HCT116 (cell line): Measurements from ENCODE around the gene XRN2. TPM values are rescaled to one million over a fixed set of nuclear protein-coding genes. Genes with fewer than 3 reads are reported as not detected.

Experiments used
- ATAC-seq: fragments of 200-7000 bp; cut with Tn5 transposase; 2 replicates; pipeline ENCODE4 v1.9.1; 2020; ENCODE audit warnings: mild to moderate bottlenecking, moderate library complexity
- BruUV-seq: library from RNA; stranded (reverse); fragments of 400-500 nt; replicated peaks from 2 replicates; lab custom pipeline; 2021; lab: Mats Ljungman, UMichigan
- CTCF ChIA-PET: fragments of 300-600 bp; sonication (Branson Sonifier 250); formaldehyde crosslinking; loops from one replicate; lab custom pipeline; 2021; ENCODE audit warnings: antibody characterized with exemption; lab: Charles Lee
- POLR2A ChIA-PET: fragments of 300-600, 350-600 bp; sonication (Branson Sonifier 250); formaldehyde crosslinking; loops from one replicate; lab custom pipeline; 2021; ENCODE audit warnings: antibody characterized with exemption; lab: Charles Lee
- RAD21 ChIA-PET, 2 experiments: fragments of 300-600 bp; sonication (Branson Sonifier 250); formaldehyde crosslinking; loops; one replicate each; lab custom pipeline; 2023; ENCODE audit warnings: low total read pairs in 2 of 2; ENCODE audit not compliant: uncharacterized antibody in 2 of 2, unreplicated experiment in 2 of 2, low non-redundant PET in 1 of 2; lab: Charles Lee
- DNase-seq: peaks from one replicate; pipeline ENCODE4 v3.0.0-alpha.2; 2010; ENCODE audit warnings: low read depth, low spot score
- H2AFZ ChIP-seq: fragments of 200-600 bp; shearing (Covaris generic), sonication (generic); 2 replicates; pipeline ENCODE4 v1.6.1; 2017; ENCODE audit warnings: low read depth, mixed run types, mixed read lengths, antibody characterized with exemption, low read length; ENCODE audit not compliant: poor library complexity, severe bottlenecking
- H3K27ac ChIP-seq: 2 replicates; pipeline ENCODE4 v1.5.1; 2012; ENCODE audit warnings: low read depth, low read length
- H3K27me3 ChIP-seq: fragments of 200-600 bp; sonication (generic); 2 replicates; pipeline ENCODE4 v1.6.1; 2016; ENCODE audit warnings: mixed run types, low read length, mixed read lengths; ENCODE audit not compliant: insufficient read depth
- H3K36me3 ChIP-seq, 2 experiments: fragments of 200-500 bp in 1 of 2; fragments of 200-600 bp in 1 of 2; sonication (Bioruptor generic) in 1 of 2; sonication (generic) in 1 of 2; 2 replicates each; pipeline versions ENCODE4 v1.5.1 to v1.6.1; 2014 to 2016; ENCODE audit warnings: low read length in 2 of 2, inconsistent platforms in 1 of 2, mixed read lengths in 1 of 2, mixed run types in 1 of 2; ENCODE audit not compliant: insufficient read depth in 2 of 2, control insufficient read depth in 1 of 2
- H3K4me1 ChIP-seq, 2 experiments: fragments of 200-600 bp in 1 of 2; sonication (generic) in 1 of 2; 2 replicates each; pipeline versions ENCODE4 v1.5.1 to v1.6.1; 2012 to 2017; ENCODE audit warnings: low read length in 2 of 2, inconsistent platforms in 1 of 2, mild to moderate bottlenecking in 1 of 2, mixed read lengths in 1 of 2, mixed run types in 1 of 2, moderate library complexity in 1 of 2; ENCODE audit not compliant: insufficient read depth in 2 of 2, control insufficient read depth in 1 of 2
- H3K4me2 ChIP-seq: fragments of 200-600 bp; sonication (generic); 2 replicates; pipeline ENCODE4 v1.6.1; 2017; ENCODE audit warnings: mixed run types, low read length, mixed read lengths
- H3K4me3 ChIP-seq, 2 experiments: fragments of 200-600 bp in 1 of 2; sonication (generic) in 1 of 2; replicated peaks in 1 of 2; 2 replicates each; pipeline ENCODE4 v1.5.1; 2011 to 2016; ENCODE audit warnings: low read length in 2 of 2, control low read depth in 1 of 2, low read depth in 1 of 2, mild to moderate bottlenecking in 1 of 2, mixed read lengths in 1 of 2, mixed run types in 1 of 2
- H3K79me2 ChIP-seq: fragments of 200-600 bp; sonication (generic); 2 replicates; pipeline ENCODE4 v1.6.1; 2017; ENCODE audit warnings: mild to moderate bottlenecking, mixed run types, low read length, moderate library complexity, mixed read lengths; ENCODE audit not compliant: insufficient read depth
- H3K9ac ChIP-seq: fragments of 200-600 bp; sonication (generic); 2 replicates; pipeline ENCODE4 v1.6.1; 2016; ENCODE audit warnings: low read length, mixed read lengths
- H3K9me2 ChIP-seq: fragments of 200-600 bp; sonication (generic), shearing (Covaris generic); 2 replicates; pipeline ENCODE4 v1.6.1; 2017; ENCODE audit warnings: mixed run types, mild to moderate bottlenecking, moderate library complexity; ENCODE audit not compliant: insufficient read depth
- H3K9me3 ChIP-seq, 2 experiments: fragments of 200-500 bp in 1 of 2; fragments of 200-600 bp in 1 of 2; sonication (Bioruptor generic) in 1 of 2; sonication (generic) in 1 of 2; 2 replicates each; pipeline ENCODE4 v1.6.1; 2014 to 2017; ENCODE audit warnings: low read length in 2 of 2, mixed read lengths in 2 of 2, inconsistent platforms in 1 of 2, low read depth in 1 of 2, mild to moderate bottlenecking in 1 of 2, mixed run types in 1 of 2, moderate library complexity in 1 of 2; ENCODE audit not compliant: control insufficient read depth in 1 of 2, insufficient read depth in 1 of 2
- H4K20me1 ChIP-seq: fragments of 200-600 bp; sonication (generic), shearing (Covaris generic); 2 replicates; pipeline ENCODE4 v1.6.1; 2017; ENCODE audit warnings: mixed run types, mild to moderate bottlenecking, moderate library complexity; ENCODE audit not compliant: insufficient read depth
- CBX3 ChIP-seq: IDR thresholded peaks from 2 replicates; pipeline ENCODE4 v1.6.1; 2012; ENCODE audit warnings: low read depth
- CEBPB ChIP-seq: IDR thresholded peaks from 2 replicates; pipeline ENCODE4 v1.6.1; 2012; ENCODE audit warnings: low read depth
- EGR1 ChIP-seq: IDR thresholded peaks from 2 replicates; pipeline ENCODE4 v1.6.1; 2012; ENCODE audit warnings: low read depth
- ELF1 ChIP-seq: IDR thresholded peaks from 2 replicates; pipeline ENCODE4 v1.6.1; 2012; ENCODE audit warnings: low read depth, borderline replicate concordance
- EZH2phosphoT487 ChIP-seq: fragments of 200-600 bp; IDR thresholded peaks from 2 replicates; pipeline ENCODE4 v1.6.1; 2018; ENCODE audit warnings: antibody characterized with exemption, borderline replicate concordance
- FOSL1 ChIP-seq: IDR thresholded peaks from 2 replicates; pipeline ENCODE4 v1.6.1; 2012; ENCODE audit warnings: low read depth
- MAX ChIP-seq: IDR thresholded peaks from 2 replicates; pipeline ENCODE4 v1.6.1; 2012
- POLR2AphosphoS5 ChIP-seq: IDR thresholded peaks from 2 replicates; pipeline ENCODE4 v1.6.1; 2011; ENCODE audit warnings: mild to moderate bottlenecking, low read depth, low read length, moderate library complexity
- RAD21 ChIP-seq: IDR thresholded peaks from 2 replicates; pipeline ENCODE4 v1.6.1; 2012; ENCODE audit warnings: low read depth, mild to moderate bottlenecking
- REST ChIP-seq: IDR thresholded peaks from 2 replicates; pipeline ENCODE4 v1.6.1; 2012; ENCODE audit warnings: low read depth
- SIN3A ChIP-seq: IDR thresholded peaks from 2 replicates; pipeline ENCODE4 v1.6.1; 2012; ENCODE audit warnings: low read depth
- SP1 ChIP-seq: IDR thresholded peaks from 2 replicates; pipeline ENCODE4 v1.6.1; 2012; ENCODE audit warnings: low read depth
- TCF7L2 ChIP-seq: IDR thresholded peaks from 2 replicates; pipeline ENCODE4 v1.7.0; 2011; ENCODE audit warnings: borderline replicate concordance, inconsistent platforms; ENCODE audit not compliant: insufficient read depth, insufficient read length; ENCODE audit errors: extremely low read depth
- YY1 ChIP-seq: IDR thresholded peaks from 2 replicates; pipeline ENCODE4 v1.6.1; 2011; ENCODE audit warnings: low read length, low read depth, moderate library complexity, mild to moderate bottlenecking; ENCODE audit not compliant: insufficient replicate concordance; ENCODE audit errors: extremely low read depth
- ZBTB33 ChIP-seq: IDR thresholded peaks from 2 replicates; pipeline ENCODE4 v1.6.1; 2011; ENCODE audit warnings: mild to moderate bottlenecking, low read length, moderate library complexity; ENCODE audit not compliant: insufficient replicate concordance; ENCODE audit errors: extremely low read depth
- ZNF274 ChIP-seq: fragments of 200-500 bp; sonication (Bioruptor generic); IDR thresholded peaks from 2 replicates; pipeline ENCODE4 v1.6.1; 2014; ENCODE audit warnings: mild to moderate bottlenecking, low read depth, low read length, inconsistent platforms
- intact Hi-C: fragments of 100-400 bp; cut with micrococcal nuclease; formaldehyde crosslinking; loops from 2 replicates; pipeline ENCODE4 v1.10.0; 2022
- total RNA-seq: library from RNA; stranded (reverse); gene quantifications from one replicate; pipeline ENCODE4 v1.2.1, GENCODE V29; 2021; ENCODE audit not compliant: unreplicated experiment
- TF ChIP-seq, protein P1 (sequence below), 3 experiments: fragments of 200-600 bp in 1 of 3; sonication (generic) in 1 of 3; IDR thresholded peaks in 2 of 3; conservative IDR thresholded peaks in 1 of 3; 2 replicates each; pipeline ENCODE4 v1.5.1; 2012 to 2017; ENCODE audit warnings: low read depth in 2 of 3, low read length in 2 of 3, antibody characterized with exemption in 1 of 3, borderline replicate concordance in 1 of 3, control low read depth in 1 of 3, mild to moderate bottlenecking in 1 of 3, mixed read lengths in 1 of 3, mixed run types in 1 of 3, moderate library complexity in 1 of 3; ENCODE audit not compliant: insufficient read depth in 1 of 3

XRN2 gene
- total RNA-seq, 1 experiment from 2014 or later, result 101 TPM

DNA sequence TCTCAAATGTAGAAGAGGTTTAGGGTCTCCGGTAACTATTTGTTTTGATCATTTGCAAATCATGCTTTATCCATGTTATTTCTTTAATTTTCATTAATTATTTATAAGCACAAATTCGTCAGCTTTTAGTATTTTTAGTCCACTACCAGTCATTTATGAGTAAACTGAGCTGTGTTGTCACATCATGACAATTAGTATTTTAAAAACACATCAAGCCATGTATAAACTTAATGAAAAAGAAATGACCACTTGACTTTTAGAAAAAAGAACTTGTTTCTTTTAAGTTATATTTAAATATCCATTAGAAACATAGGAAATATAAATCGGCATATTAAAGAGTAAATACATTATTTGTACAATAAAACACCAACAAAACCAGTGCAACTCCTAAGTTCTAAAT, 91.4 kb downstream of the XRN2 start (continued):
- TF ChIP-seq SIN3A, result no peak
- TF ChIP-seq YY1, result no peak
- no peak for TF ChIP-seq TCF7L2
- no peak for TF ChIP-seq ZNF274
- no peak for TF ChIP-seq POLR2AphosphoS5
- no peak for TF ChIP-seq RAD21
- no peak for TF ChIP-seq CEBPB
- TF ChIP-seq MAX, result no peak
- no peak for TF ChIP-seq SP1
- no peak for TF ChIP-seq ELF1

GRCh38 chr20:21395051-21395665, 92.0 kb downstream of the XRN2 start:
- no peaks in the 10 kb centered on the region for H3K9me3 ChIP-seq
- no peaks in the 10 kb centered on the region for H3K4me1 ChIP-seq
- H3K4me2 ChIP-seq, result no peak overlapping the region
- ChIA-PET POLR2A (no interaction called here), RAD21 (no interaction called here), CTCF (no interaction called here)
- no peak overlapping the region for H3K4me3 ChIP-seq
- no peak overlapping the region for H2AFZ ChIP-seq
- no TSS peak for BruUV-seq
- ATAC-seq, result no peak
- H3K9ac ChIP-seq, result no peak overlapping the region
- peaks cover 19% of the 10 kb centered on the region for H3K27me3 ChIP-seq
- no peak for DNase-seq
- no peak overlapping the region for H3K27ac ChIP-seq
- H3K9me2 ChIP-seq, result no peaks in the 10 kb centered on the region
- H4K20me1 ChIP-seq, result no peaks in the 10 kb centered on the region
- no peaks in the 10 kb centered on the region for H3K79me2 ChIP-seq
- H3K36me3 ChIP-seq, result no peaks in the 10 kb centered on the region
- intact Hi-C loops, result no loop called here
- TF ChIP-seq SP1 (no peak), CBX3 (no peak), YY1 (no peak), RAD21 (no peak), EGR1 (no peak), EZH2phosphoT487 (no peak), FOSL1 (no peak), ELF1 (no peak), SIN3A (no peak), REST (no peak), ZBTB33 (no peak), CEBPB (no peak)
- TF ChIP-seq, protein P1, sequence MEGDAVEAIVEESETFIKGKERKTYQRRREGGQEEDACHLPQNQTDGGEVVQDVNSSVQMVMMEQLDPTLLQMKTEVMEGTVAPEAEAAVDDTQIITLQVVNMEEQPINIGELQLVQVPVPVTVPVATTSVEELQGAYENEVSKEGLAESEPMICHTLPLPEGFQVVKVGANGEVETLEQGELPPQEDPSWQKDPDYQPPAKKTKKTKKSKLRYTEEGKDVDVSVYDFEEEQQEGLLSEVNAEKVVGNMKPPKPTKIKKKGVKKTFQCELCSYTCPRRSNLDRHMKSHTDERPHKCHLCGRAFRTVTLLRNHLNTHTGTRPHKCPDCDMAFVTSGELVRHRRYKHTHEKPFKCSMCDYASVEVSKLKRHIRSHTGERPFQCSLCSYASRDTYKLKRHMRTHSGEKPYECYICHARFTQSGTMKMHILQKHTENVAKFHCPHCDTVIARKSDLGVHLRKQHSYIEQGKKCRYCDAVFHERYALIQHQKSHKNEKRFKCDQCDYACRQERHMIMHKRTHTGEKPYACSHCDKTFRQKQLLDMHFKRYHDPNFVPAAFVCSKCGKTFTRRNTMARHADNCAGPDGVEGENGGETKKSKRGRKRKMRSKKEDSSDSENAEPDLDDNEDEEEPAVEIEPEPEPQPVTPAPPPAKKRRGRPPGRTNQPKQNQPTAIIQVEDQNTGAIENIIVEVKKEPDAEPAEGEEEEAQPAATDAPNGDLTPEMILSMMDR (IDR thresholded peaks at IDR 0.05 in 2 of 3, conservative IDR thresholded peaks at IDR 0.05 in 1 of 3; ENCODE audit: borderline replicate concordance in 1 of 3, insufficient read depth in 1 of 3, low read depth in 2 of 3, low read length in 2 of 3), result no peak
